ENCODE results near the gene YY1. TPM values are rescaled to one million over a fixed set of nuclear protein-coding genes. Genes with fewer than 3 reads are reported as not detected.
A peak's percentile ranks its signal among the peaks of the same experiment; 100 is the strongest.

The YY1 gene
- total and polyA plus RNA-seq, 9 of the 15 experiments (the other 6 are each of a cell fraction or from before 2014, with no cell fraction given): 20.8 to 74.2 (median 46.7) TPM

- Histone ChIP-seq H3K27me3 (ENCODE audit: control insufficient read depth in 2 of 2, insufficient read depth in 2 of 2, low read length in 2 of 2) (no peaks in the 10 kb centered on the region), H3K27ac (ENCODE audit: extremely low read depth, low read depth, low read length) (peak overlapping the region; percentile 69; the same call in 2 of the 3 replicates), H3K4me2 (ENCODE audit: insufficient read depth, low read length) (peak overlapping the region; percentile 55; the same call in 1 of the 2 replicates), H3K4me3 (no peak overlapping the region), H3K9ac (ENCODE audit: insufficient read depth in 1 of 2, low read depth in 2 of 2, low read length in 2 of 2) (no peak overlapping the region), H3K79me2 (ENCODE audit: control insufficient read depth, insufficient read depth, low read length) (peaks cover 98% of the 10 kb centered on the region), H3K9me1 (ENCODE audit: control insufficient read depth, insufficient read depth, low read length) (no peaks in the 10 kb centered on the region), H3K36me3 (ENCODE audit: control insufficient read depth, insufficient read depth, low read length) (peaks cover 42% of the 10 kb centered on the region; the same call in 2 of the 3 replicates), H3K4me1 (replicated peaks in 1 of 2; ENCODE audit: control insufficient read depth in 2 of 2, insufficient read depth in 2 of 2, low read length in 2 of 2) (peaks cover 19 to 27% of the 10 kb centered on the region in 2 experiments; a peak in 4 of 5 replicates), H2AFZ (ENCODE audit: low read depth, low read length) (no peak overlapping the region), H4K20me1 (replicated peaks; ENCODE audit: control insufficient read depth, insufficient read depth, low read length) (peaks cover 44% of the 10 kb centered on the region), H3K9me3 (replicated peaks; ENCODE audit: control insufficient read depth, insufficient read depth, low read depth, low read length) (no peaks in the 10 kb centered on the region)
- ATAC-seq (peak; percentile 70), FAIRE-seq (peak; percentile 88), DNase-seq (ENCODE audit: extremely low read depth in 1 of 4, low spot score in 3 of 4) (peak; percentile 15 to 69 (median 34))
- in situ Hi-C loops (cut with MboI) (no loop called here), intact Hi-C loops (cut with micrococcal nuclease) (no loop called here)
- ChIA-PET POLR2A (interaction anchor here (0.6 to 1.2 kb wide), 5 partner anchors 9 to 129 kb away, joined by 3 to 6 read pairs (median 3); no protein-coding TSS in a partner anchor), CTCF (ENCODE audit: low intra/inter-chr PET ratio) (interaction anchor here (0.6 kb wide), 1 partner anchor 300 kb away, joined by 3 read pairs; no protein-coding TSS in a partner anchor)
- BruUV-seq (replicated peaks): no TSS peak
- 0% methylated on average over 2 of the region's 3 CpGs for WGBS (ENCODE audit: insufficient coverage, low coverage, missing lambda C conversion rate)
- TF ChIP-seq RAD21 (CRISPR knock-in tag; conservative IDR thresholded peaks at IDR 0.05 in 1 of 2, IDR thresholded peaks at IDR 0.05 in 1 of 2) (peak in 1 of 2 experiments; percentile 50; a peak in 3 of 4 replicates), HMBOX1 (IDR thresholded peaks at IDR 0.05) (peak; percentile 63), RB1 (IDR thresholded peaks at IDR 0.05; ENCODE audit: low read depth) (0 out of 2 replicates have a peak, but pooled peaks have one; percentile 32), KLF16 (IDR thresholded peaks at IDR 0.05) (0 out of 2 replicates have a peak, but pooled peaks have one; percentile 21), PTBP1 (IDR thresholded peaks at IDR 0.05; ENCODE audit: low read depth, low read length) (no peak), ATF6 (CRISPR knock-in tag; IDR thresholded peaks at IDR 0.05) (no peak), DACH1 (IDR thresholded peaks at IDR 0.05; ENCODE audit: partially characterized antibody) (peak; percentile 52), FOXK2 (conservative IDR thresholded peaks at IDR 0.05 in 1 of 2, IDR thresholded peaks at IDR 0.05 in 1 of 2; ENCODE audit: low read depth in 2 of 2) (peak; percentile 36 to 49; a peak in 1 of 4 replicates), MTA3 (IDR thresholded peaks at IDR 0.05; ENCODE audit: borderline replicate concordance) (peak; percentile 21; the same call in 1 of the 2 replicates), BCOR (IDR thresholded peaks at IDR 0.05) (no peak), BCLAF1 (IDR thresholded peaks at IDR 0.05; ENCODE audit: borderline replicate concordance in 1 of 2, control insufficient read depth in 1 of 2, low read depth in 2 of 2, low read length in 1 of 2) (no peak), SRSF1 (IDR thresholded peaks at IDR 0.05; ENCODE audit: low read depth, low read length) (no peak), MAZ (CRISPR knock-in tag; conservative IDR thresholded peaks at IDR 0.05 in 1 of 2, IDR thresholded peaks at IDR 0.05 in 1 of 2) (peak in 1 of 2 experiments; percentile 60; a peak in 2 of 4 replicates), ZNF354B (CRISPR knock-in tag; IDR thresholded peaks at IDR 0.05) (no peak), U2AF2 (optimal IDR thresholded peaks at IDR 0.05; ENCODE audit: low read depth, low read length) (no peak), PHB (CRISPR knock-in tag; IDR thresholded peaks at IDR 0.05) (no peak)
Measured at GRCh38 chr14:100246809-100247428, 8.0 kb downstream of the YY1 start.
